HG03571 (cell line): ENCODE measurements around the gene SRCIN1.

Experiments used
- ATAC-seq: cut with Tn5 transposase; IDR thresholded peaks from one replicate; pipeline ENCODE4 v1.9.1; 2021; ENCODE audit not compliant: unreplicated experiment

The SRCIN1 gene

GRCh38 chr17:38600416-38600815 is 5.3 kb downstream of the SRCIN1 start:
- no peak for ATAC-seq

DNA sequence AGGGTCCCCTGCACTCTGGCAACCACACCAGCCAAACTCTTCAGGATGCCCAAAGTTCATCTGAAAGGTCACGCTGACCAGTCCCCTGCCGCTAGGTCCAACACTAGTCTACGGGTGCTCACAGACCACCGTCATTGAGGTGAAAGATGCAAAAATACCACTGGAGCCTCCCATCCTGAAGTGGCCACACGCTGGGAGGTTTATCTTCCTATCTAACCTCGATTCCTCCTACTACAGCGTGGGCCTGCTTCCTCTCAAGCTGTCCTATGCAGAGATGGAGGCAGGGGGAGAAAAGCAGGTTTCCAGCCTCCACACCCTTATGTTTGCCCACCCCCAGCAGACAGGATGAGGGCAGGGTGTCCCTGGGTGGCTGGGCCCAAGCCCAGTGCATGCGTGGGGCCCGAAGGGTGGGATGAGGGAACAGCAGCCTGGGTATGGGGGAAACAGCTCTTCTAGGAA is 6.3 kb downstream of the SRCIN1 start:
- ATAC-seq = no peak

GRCh38 chr17:38598995-38599394 is 6.8 kb downstream of the SRCIN1 start:
- no peak for ATAC-seq

DNA sequence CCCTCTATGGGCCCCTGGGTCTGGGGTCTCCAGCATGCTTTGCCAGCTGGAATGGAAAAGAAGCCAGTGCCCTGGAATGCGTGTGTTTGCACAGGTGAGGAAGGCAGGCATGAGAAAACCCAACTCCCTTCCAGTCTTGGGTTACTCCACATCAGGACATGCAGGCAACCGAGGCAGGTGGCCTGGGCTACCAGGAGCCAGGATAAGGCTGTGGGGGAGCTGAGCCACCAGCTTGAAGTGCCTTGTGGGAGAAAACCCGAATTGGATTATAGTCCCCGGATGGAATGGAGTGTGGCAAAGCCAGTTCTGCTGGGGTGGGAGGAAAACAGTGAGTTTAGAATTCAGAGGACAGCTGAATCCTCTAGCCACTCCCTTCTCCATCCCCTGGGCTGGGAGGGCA is 7.2 kb downstream of the SRCIN1 start:
- no peak for ATAC-seq

- ATAC-seq = no peak
These were observed 8.4 kb downstream of the SRCIN1 start for GRCh38 chr17:38597375-38597774.

- ATAC-seq = no peak
These were observed 9.1 kb downstream of the SRCIN1 start for GRCh38 chr17:38596651-38597050.

DNA sequence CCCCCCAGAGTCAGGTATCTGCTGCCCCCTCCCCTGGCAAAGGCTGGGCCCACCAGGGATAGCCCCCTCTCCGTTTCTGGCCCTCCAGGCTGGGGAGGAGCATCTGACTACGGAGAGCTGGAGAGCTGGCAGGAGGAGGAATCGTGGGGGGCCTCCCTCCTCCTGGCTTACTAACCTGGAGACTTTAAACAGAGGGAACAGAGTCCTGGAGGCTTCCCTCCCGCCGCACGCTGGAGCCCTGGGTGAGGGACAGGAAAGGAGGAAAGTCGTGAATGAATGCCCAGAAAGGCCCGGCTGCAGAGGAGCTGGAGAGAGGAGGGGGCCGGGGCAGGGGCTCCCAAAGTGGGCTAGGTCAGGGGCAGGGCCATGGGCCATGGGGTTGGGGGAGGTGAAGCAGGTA is 9.9 kb downstream of the SRCIN1 start:
- no peak for ATAC-seq

- ATAC-seq = no peak
These were observed 11.6 kb downstream of the SRCIN1 start for GRCh38 chr17:38594152-38594551.

DNA sequence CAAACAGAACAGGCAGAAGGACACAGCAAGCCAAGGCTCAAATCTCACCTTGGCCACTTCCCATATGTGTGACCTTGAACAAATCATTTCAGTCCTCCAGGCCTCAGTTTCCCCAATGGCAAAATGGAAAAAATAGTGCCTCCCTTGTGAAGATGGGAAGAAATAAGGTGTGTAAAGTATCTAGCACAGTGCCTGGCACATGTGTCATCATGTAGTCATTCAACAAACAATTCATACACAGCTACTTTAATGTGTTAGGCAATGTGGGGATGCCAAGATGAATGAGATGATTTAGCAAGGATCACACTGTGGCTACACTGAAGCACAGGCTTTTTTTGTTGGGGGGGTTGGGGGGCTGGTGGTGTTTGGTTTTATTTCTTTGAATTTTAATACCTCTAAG is 13.3 kb downstream of the SRCIN1 start:
- ATAC-seq = no peak

DNA sequence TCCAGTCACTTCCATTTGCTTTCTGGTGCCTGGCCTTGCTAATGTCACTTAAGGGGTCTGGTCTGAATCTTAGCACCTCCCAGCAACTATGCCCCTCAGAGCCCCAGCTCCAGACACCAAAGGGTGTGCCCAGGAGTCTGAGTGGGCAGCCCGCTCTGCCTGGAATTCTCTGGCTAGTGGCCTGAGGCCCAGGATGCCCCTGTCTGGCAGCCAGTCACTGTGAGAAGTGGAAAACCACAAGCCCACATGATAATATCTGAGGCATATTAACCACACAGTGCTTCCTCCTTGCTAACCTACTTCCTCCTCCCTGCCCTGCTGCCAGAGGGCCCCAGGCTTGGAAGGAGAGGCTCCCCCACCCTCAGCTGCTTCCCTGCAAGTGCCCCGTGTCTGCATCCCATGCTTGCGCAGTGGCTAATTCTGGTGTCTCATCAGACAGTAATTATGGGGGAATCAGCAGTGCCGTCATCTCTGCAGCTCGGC is 14.0 kb downstream of the SRCIN1 start:
- no peak for ATAC-seq

DNA sequence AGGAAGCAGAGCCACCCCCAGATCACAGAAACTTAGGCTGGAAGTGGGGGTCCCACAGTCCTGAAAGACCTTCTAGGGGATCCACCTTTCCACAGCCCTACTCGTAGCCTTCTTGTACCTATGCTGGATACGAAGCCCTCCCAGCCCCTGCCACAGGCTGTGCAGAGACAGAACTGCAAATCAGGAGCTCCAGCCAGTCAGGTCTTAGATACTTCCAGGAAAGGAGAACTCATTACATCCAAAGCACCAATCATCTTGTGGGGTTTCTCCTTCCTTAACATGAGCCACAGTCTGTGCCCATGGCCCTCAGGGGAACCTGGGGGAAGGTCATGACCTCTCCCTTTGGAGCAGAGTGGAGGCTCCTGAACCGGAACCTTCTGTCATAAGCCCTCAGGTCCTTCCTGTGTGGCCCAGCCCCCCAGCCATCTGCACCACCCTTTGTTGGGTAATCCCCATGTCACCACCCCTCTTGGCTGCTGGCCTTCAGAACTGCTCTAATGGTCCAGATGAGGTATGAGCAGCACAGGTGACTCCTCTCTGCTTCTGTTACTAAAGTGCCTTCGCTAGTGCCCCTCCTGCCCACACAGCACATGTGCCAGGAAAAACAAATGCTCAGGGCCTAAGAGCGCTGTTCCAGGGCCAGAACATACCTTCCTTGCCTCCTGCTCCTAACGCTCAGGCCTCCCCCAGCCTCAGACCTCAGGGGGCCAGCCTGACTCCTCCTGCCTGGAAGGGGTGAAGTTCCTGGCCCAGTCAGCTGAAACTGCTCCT is 14.6 kb downstream of the SRCIN1 start:
- no peak for ATAC-seq

DNA sequence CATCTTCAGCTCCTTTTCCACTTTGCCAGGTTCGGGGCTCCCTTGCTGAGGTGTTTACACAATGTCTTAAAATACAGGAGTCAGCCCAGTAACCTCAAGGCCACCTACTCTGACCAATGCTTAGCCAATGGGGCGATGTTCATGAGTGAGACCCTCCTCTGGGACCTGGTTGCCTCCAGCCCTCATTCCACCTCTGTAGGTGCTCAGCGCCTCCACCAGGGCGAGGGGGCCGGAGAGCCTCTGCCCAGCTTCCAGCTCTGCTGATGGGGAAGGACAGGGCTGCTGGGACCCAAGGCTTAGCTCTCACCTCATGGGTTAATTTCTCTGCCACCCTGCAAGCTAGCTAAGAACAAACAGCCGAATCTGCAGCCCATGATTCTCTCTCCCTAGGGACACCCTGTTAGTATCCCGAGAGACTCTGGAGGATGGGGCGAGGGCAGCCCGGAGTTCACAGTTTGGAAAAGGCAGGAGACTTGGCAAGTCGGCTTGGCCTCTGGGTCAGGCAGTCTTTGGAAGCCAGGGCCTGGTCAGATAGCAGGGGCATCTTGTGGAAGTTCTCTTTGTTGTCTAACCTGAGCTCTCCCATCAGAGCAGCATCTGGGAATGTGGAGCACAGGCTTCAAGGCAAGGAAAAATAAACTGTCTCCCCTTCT is 16.2 kb downstream of the SRCIN1 start:
- no peak for ATAC-seq

GRCh38 chr17:38588788-38589174 is 17.0 kb downstream of the SRCIN1 start:
- no peak for ATAC-seq

- no peak for ATAC-seq
These were observed 17.6 kb downstream of the SRCIN1 start for GRCh38 chr17:38587947-38588787.

DNA sequence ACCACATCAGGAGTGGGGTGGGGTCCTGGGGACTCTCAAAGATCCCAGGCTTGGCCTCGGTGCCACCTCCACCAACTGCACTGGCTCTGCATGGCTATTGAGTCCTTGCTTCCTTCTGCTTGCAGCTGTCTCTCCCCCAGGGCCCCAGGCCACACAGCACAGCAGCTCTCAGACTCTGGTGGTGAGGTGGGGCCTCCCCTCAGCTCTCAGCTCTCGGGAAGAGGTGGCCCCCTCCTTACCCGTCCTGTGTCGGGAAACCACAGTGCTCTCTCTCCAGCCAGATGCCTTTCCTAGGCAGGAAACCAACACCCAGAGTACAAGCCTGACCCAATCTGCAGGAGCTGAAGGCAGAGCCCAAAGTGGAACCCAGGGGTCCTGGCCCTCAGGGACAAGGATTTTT is 18.5 kb downstream of the SRCIN1 start:
- ATAC-seq = no peak

- ATAC-seq = no peak
These were observed 19.0 kb downstream of the SRCIN1 start for GRCh38 chr17:38586788-38587187.

DNA sequence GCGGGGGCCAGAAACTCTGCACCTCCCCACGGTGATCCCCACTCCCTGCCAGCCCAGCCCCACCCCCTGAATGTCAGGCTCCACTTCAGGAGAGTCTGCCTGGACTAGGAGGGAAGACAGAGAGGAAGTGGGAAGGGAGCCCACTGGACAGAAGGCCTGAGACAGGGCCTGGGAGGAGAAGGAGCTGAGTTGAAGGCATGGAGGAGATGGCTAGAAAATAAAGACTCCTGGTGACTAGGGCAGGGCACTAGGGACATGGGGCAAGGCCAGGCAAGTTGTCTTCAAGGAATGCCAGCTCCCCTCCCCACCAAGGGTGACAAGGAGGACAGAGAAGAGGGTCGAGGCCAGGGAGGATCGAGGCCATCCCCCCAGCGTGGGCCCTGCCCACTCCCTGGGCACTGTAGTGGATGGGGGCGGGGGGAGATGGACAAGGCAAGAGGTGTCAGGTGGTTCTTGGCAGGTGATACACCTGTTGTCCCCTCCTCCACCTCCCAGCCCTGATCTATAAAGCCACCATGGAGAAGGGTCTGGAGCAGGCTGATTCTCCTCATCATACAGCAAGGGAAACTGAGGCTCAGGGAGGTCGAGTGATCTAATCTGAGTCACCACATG is 19.7 kb downstream of the SRCIN1 start:
- ATAC-seq = no peak

DNA sequence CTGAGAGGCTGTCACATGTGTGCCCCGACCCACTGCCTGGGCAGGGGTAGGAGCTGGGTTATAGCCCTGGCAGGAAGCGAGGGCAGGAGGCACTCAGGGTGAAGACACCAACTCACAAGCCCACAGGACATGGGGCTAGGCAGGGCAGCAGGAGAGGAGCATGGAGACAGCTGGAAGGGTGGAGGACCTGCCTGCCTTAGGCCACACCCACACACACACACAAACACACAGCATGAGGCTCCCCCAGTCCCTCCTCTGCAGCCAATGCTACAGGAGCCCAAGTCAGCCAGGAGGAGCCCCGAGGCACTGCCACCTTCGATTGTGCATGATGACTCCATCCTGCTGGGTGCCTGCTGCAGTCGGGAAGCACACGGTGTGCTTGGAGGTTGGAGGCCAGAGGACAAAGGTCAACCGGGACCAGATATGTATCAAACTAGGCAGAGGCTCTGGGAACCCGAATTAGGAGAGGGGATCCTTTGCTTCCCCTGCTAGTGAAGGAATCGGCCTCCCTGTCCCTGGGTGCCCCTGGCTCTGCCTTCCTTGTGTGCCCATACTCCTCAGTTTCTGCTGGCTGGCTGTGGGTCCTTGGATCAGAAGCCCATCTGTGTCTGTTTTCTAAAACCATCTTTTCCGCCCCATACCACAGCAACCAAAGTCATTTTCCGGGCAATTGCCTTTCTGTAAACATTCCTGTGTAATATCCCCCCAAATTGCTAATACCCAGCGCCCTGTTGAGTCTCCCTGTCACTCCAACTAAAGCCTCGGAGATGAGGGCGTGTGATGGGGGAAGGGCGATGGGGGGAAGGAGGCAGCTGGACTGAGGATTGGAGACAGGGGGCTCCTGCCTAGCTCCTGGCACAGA is 20.5 kb downstream of the SRCIN1 start:
- ATAC-seq = no peak

DNA sequence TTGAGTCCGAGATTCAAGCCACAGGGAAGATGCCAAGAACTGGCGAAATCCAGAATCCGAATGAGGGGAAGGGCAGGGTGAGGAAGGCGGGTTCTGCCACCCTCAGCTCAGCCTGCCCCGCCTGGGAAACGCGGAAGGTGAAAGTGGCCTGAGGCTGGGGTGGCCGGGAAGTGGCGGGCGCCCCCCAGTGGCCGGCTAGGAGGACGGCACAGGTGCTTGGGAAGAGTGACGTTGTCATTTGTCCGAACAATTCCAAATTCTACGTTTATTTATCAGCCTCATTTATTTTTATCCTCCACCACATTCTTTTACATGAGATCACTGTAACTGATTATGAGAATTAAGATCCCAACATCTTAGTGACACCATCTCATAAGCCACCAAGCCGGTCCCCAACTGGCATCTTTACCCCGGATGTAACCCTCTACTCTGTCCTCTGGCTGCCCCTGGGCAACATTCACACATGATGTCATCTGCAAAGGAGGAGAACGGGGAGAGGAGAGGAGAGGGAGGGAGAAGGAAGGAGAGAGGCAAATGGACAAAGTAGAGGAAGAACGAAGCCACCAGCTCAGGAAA is 21.3 kb downstream of the SRCIN1 start:
- ATAC-seq = no peak

- ATAC-seq = no peak
These were observed 21.9 kb downstream of the SRCIN1 start for GRCh38 chr17:38583828-38584349.
